COLO829 (cell line): ENCODE data around the gene ODAD3.
"Not testable (repeated sequence)": the region's sequence is repeated elsewhere in the genome, so short reads cannot be mapped to it uniquely, and the experiment has no call there.

Experiments
- DNase-seq: peaks from one replicate; pipeline ENCODE4 v3.0.0; 2012; ENCODE audit warnings: low spot score

The ODAD3 gene

DNA sequence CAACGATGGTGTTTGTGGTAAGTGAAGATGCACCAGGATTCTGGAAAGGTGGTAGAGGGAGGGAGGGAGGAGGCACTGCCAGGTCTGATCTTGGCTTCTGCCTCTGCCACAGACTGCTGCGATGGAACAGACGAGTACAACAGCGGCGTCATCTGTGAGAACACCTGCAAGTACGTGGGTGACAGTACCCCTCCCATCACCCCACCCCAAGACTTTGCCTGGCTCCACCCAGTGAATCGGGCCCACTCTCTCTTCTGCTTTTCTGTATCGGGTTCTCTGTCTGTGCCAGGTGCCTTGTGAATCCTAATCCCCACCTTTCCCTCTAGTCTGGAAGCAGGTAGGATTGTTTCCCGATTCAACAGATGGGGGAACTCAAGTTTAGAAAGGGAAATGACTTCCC is 3.0 kb upstream of the ODAD3 start:
- no peak for DNase-seq

DNA sequence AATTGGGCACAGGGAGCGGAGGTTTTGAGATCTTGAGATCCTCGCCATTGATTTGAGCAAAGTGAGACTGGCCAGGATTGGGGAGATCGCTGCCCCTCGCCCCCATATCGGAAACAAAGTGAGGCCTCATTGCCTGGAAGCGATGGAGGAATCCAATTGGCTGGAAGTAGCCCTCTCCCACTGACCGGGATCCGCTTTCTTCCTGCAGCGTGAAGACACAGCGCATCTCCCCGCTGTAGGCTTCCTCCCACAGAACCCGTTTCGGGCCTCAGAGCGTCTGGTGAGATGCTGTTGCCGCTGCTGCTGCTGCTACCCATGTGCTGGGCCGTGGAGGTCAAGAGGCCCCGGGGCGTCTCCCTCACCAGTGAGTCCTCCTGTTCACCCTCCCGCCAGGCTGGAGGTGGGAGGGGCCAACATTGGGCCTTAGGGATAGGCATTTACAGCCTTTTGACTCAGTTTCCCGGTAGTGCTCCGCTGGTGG is 952 bp upstream of the ODAD3 start:
- no peak for DNase-seq

DNA sequence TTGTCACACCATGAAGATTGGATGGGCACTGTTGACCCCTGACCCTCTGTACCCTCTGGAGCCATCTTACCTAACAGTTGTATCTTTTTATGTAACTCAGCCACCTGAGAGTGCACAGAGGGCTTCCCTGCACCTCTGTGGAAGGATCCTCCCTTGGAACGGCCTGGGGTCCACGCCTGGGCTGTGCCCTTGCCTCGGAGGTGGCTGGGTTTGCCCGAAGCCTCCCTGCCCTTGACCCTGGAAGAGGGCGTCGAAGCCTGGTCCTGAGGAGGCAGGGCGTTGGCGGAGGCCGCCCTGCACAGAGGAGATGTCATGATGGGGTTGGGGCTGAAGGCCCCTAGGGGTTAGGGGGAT is 241 bp downstream of the ODAD3 start:
- DNase-seq, result no peak

DNA sequence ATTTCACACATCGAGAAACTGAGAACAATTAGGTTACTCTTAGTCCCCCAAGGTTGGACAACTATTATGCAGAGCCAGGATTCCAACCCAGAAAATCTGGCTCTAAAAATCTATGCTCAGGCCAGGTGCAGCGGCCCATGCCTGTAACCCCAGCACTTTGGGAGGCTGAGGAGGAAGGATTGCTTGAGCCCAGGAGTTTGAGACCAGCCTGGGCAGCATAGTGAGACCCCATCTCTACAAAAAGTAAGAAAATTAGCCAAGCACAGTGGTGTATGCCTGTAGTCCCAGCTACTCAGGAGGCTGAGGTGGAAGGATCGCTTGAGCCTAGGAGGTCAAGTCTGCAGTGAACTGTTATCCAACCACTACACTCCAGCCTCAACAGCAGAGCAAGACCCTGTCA is 1.4 kb downstream of the ODAD3 start:
- not testable (repeated sequence) for DNase-seq

DNA sequence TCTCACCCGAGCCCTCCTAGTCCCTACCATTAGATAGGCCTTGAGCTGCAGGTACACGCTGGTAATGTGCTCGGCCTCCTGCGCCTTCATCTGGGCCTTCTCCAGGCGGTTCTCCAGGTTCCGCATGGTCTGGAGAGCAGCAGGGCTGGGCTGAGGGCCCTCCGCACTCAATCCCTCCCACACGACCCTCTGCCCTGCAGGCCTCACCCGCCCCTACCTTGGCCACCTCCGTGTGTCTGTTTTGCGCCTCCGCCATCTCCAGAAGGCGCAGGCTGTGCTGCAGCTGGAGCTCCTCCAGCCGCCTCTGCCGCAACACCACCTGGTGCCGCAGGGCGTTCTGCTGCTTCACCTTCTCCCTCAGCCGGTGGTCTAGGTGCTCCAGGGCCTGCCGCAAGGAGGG is 8.3 kb downstream of the ODAD3 start:
- no peak for DNase-seq

DNA sequence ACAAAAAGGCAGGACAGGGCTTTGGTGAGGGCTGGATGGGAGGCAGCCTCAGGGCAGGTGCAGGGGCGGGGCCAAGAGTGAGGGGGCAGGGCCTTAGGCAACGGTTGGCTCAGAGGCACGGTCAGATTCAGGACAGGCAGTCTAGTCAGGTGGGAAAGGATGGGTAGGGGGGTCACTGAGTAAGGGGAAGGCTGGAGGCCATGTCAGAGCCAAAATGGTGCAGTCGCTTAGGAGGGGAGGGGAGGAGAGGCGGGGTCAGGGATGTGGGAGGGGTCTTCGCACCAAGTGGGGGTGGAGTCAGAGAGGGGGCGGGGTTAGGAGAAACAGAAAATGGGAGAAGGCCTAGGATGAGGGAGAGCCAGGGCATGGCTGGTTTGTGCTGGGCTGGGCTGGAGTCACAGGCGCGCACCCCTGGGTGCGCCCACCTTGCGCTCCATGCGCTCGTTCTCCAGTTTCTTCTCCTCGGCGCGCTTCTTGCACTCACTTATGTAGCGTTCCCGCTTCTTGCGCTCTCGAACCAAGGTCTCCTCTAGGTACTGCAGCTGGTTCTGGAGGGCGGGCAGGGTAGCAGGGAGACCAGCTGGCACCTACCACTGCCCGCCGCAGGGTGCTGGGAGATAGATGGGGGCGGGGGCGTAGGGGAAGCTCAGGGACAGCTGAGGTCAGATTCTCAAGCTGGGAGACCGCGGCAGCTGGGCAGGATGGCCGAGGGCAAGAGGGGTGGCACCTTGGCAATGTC is 9.0 kb downstream of the ODAD3 start:
- no peak for DNase-seq

DNA sequence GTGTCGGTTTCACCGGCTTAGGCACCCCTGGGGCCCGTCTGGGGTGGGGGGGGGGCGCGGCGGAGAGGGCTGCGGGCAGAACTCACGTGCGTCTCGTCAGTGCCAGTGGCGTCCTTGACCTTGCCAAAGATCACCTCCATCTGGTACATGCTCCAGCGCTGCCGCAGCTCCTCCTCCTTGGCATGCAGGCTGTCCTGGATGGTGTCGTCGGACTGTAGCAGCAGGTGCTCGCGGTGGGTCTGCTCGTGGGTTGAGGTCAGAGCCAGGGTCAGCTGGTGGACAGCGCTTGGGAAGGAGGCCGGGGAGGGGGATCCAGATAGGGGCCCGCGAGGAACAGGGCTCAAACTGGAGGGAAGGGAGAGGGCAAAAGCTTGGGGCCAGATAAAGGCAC is 11.1 kb downstream of the ODAD3 start:
- DNase-seq, result no peak

DNA sequence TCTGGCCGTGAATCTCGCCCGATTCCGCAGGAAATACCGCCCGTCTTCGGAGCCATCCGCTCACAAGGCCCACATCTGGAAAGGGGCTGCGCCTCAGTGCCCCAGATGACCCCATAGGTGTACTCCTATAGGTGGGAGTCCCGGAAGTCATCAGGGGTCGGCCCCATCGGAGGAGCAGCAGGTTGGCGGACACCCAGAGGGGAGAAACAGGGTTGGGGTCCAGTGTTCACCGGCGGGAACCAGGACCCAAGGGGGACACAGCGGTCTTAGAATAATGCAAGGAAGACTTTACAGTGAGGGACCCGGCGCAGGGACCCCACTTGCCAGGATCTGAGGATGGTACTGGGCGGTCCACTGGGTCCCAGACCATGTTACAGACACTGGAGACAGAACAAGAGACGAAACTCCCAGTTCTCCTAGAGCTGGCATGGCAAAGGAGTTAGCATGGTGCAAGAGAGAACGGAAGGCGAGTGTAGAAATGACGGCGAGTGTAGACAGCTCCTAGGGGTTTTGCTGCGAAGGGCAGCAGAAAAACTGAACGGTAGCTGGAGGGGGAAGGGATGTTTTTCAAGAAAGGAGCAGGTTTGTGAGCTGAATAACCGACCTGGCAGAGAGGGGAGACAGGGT is 11.6 kb downstream of the ODAD3 start:
- DNase-seq, result no peak

DNA sequence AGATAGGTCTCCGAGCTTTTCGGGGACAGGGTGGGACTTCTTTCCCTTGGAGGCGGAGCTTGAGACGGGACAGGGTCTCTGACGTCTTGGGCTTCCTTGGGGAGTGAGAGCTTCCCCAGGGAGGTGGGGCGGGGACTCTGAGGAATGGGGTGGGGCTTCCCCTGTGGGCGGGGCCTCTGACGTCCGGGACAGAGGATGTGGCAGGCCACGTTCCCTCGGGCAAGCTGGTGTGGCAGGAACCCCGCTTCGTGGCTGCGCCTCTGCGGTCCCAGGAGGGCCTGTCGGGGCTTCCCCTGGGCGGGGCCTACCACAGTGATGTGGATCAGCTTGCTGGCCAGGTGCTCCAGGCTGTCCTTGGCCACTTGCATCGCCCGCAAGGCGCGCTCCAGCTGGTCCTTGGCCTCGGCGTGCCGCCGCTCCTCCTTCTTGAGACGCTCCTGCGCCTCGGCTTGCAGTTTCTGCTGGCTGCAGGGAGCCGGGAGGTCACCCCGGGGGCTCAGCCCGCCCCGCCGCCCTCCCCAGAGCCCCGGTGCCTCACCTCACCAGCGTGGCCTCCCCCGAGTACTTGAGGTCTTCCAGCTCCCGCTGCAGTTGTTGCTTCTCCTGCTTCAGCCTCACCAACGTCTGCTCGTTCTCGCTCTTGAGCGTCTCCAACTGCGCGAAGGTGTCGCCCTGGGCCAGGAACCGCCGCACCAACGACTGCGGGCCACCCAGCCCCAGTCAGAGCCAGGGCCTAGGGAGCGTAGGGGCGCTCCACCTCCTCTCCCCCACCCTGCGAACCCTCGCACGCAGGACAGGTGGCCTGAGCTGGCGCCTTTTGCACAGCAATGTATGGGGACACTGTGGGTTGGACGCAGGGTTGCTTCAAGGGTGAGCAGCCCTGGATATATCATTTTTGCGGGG is 12.5 kb downstream of the ODAD3 start:
- DNase-seq, result peak; percentile 79

DNA sequence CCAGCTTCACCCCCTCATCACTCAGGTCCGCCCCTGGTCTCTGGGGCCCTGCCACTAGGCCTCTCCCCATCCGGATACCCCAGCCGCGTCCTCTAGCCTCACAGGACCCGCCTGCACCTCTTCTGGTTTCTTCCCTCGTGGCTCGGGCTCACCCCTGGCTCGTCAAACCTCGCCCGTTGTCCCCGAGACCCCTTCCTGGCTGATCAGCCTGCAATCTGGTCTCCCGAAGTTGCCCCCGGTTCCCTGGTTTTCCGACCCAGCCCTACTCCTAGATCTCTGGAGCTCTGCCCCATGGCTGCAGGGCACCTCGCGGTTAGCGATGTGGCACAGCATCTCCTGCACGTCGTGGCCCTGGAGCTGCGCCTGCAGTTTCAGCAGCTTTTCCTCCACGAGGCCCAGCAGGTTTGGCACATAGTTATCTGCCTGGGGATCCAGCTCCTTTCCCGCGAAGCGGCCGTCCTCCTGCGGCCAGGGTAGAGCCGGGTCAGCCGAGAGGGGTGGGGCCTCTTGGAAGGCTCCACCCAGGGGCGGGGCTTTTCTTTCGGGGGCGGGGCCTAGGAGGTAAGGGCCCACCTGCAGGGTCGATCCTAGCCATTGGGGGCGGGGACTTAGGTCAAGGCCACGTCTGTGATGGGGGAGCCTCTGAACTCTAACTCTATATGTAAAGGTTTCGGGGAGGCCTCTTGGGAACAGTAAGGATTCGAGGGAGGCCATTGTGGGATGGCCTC is 13.4 kb downstream of the ODAD3 start:
- peak; percentile 53 for DNase-seq

DNA sequence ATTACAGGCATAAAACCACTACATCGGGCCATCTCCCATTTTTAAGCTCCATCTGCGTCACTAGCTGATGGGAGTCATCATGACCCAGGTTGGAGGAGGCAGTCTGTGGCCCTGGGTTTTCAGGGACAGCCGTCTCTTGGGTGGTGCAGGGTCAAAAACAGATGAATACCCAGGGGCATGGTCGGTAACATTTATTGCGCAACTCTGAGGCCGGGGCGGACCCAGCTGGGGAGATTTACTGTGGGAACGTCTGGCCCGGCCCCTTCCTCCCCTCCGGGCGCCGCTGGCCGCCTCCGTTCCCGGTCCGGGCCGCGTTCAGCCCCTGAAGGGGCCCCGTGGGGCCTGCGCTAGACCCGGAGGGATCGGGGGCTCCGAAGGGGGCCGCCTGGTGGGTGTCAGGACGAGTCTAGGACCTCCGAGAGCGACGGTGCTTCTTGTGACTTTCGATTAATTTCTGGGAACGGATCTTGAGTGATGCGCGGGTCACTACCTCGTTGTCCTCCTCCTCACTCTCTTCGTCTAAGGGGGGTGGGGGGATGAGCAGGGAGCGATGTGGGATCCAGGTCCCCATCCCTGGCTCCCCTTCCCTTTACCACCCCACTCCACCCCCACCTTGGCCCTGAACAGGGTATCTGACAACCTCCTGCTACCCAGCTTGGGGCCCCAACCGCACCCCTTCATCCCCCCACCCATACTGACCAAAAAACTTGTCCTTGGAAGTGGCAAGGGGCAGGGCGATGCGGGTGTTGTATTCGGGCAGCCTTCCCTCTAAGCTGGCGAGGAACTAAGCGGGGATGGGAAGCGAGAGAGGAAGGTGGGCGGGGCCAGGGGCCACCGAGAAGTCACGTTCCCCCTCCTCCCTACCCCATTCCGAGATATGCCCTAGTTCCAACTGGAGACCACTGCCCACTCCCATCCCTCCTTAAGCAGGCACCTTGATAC is 14.2 kb downstream of the ODAD3 start:
- DNase-seq, result no peak

DNA sequence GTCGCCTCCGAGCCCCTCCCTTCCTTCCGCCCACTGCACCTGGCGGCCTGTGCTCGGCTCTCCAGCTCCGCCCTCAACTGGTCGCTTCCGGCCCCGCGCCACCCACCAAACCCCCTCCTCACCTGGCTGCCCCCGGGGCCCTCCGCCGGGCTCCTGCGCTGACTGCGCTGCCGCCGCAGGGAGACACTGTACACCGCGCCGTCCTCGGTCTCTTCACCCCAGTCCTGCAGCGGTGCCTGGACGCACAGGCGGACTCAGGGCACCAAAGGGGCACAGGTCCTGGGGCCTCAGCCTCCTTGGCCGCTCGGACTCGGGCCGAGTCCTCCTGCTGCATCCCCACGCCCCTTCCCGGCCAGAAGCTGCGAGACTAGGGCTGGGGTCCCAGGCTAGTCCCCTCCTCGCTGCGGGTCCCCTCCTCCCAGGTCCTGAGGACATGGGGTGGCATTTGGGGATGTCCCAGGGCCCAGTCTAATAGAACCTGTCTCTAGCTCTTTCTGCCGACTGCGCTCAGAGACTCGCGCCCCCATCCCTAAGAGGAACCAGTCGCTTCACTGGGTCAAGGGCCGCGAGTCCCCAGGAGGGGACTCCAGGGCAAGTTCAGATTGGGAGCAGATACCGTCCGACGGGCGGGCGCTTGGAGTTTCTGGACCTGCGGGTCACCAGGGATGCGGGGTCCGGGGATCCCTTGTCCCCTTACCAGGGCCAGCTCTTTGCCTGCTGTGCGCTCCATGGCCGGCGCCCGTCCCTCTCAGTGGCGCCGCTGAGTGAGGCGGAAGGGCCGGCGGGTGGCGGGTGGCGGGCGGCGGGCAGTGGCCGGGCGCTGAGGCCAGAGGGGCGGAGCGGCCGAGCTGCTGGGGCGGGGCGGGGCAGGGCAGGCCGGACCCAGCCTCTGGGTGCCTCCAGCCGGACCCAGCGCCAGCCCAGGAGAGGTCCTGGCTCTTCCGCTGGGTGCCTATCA is 16.1 kb downstream of the ODAD3 start, which contains the start of gene RGL3:
Gene RGL3 (minus strand): TSS at position 766 of the 958 bp plus-strand sequence. CDS start 36 bp downstream, at position 730.
- DNase-seq, result no peak

DNA sequence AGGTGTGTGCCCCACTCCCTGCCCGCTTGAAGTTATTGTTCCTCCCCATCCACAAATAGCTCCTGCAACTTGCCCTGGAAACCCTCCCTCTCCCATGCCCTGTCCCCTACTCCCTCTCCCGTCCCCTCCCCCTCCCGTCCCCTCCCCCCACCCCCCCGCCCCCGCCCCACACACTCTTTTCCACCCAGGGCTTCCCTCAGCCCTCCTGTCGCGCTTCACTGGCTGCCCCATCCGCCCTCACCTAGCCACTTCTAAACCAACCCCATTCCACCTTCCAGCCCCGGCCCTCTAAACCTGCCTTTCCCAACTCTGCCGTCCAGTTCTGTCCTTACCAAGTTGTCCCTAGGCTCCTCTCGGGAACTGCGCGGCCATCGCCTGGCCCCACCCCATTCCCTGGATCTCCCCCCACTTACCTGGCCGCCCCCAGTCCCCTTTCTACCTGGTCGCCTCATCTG is 16.8 kb downstream of the ODAD3 start:
- DNase-seq, result no peak

DNA sequence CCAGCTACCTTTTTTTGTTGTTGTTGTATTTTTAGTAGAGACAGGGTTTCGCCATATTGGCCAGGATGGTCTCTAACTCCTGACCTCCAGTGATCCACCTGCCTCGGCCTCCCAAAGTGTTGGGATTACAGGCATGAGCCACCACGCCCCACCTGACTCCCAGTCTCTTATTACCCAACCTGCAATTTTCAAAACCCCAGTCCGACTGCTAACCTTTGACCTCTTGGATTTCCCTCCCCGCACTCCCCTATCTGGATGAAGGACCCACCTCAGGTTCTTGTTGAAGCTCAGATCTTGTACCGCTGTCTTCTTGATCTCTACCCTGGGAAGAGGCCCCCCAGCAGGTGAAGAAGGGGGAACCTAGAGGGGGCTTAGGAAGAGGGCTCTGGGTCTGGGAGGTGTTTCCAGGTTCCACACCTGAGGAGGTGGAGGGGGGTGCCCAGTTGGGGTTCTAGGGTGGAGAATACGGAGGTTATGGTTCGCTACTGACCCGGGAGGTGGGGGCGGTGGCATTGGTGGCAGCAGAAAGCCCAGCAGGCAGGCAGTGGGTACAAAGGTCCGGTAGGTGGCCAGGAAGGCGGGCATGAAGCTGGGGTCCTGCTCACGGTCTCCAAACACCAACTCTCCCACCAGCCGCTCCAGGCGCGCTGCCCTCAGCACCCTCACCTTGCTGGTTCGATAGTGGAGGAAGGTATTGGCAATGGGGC is 18.4 kb downstream of the ODAD3 start:
- DNase-seq, result no peak

DNA sequence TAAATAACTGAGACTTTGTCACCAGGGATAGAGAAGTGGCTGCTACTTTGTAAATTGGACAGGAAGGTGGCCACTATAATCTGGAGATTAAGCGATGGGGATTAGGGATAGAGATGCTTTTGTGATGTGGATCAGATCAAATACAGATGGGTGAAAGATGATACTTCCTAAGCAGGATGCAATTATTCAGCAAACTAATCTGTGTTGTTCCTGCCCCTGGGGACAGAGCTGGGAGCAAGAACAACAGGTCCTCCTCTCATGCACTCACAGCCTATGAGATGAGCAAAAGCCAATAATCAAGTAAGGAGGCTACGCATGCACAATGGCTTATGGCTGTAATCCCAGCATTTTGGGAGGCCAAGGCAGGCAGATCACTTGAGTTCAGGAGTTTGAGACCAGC is 20.4 kb downstream of the ODAD3 start:
- DNase-seq, result no peak

DNA sequence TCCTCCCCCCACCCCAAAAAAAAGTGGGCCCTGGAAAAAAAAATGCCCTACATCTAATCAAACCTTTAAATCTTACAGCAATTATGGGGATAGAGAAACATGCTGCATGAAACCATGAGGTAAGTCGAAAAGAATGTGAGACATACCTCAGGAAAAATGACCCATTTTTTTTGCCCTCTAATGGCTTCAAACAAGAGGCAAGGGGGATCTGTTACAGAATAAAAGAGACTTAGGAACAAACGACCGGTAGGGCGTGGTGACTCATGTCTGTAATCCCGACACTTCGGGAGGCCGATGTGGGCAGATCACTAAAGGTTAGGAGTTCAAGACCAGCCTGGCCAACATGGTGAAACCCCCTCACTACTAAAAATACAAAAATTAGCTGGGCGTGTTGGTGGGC is 24.2 kb downstream of the ODAD3 start:
- no peak for DNase-seq

DNA sequence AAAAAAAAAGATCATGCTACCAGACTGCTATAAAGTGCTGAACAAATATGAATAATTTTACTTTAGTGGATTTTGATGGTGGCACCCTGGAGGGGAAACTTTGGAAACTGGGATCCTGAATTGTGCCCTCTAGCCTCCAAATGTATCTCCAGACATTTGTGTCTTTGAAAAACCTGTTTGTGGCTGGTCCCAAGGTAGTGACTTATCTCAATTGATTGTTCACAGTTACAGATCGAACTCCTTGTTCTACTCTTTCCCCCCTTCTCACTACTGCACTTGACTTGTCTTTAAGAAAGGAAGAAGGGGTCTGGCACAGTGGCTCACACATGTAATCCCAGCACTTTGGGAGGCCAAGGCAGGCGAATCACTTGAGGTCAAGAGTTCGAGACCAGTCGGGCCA is 26.3 kb downstream of the ODAD3 start:
- no peak for DNase-seq

DNA sequence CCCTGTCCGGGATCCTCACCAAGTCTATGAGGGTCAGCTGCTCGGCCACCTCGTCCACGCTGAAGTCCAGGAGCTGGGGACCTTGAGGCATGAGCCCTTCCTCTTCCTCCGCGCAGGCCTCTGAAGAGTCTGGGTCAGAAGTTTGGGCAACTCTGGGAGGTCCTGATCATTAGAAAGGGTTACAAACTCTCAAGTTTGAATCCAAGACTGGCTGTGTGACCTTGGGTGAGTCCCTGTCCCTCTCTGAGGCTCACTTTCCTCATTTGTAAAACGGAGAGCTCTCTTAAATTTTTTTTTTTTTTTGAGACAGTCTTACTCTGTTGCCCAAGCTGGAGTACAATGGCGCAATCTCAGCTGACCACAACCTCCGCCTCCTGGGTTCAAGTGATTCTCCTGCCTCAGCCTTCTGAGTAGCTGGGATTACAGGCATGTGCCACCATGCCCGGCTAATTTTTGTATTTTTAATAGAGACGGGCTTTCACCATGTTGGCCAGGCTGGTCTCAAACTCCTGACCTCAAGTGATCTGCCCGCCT is 28.2 kb downstream of the ODAD3 start:
- DNase-seq, result not testable (repeated sequence)
